Measurements from ENCODE around the gene SPA17. TPM values are rescaled to one million over a fixed set of nuclear protein-coding genes. Genes with fewer than 3 reads are reported as not detected.

Gene SPA17
- total RNA-seq, 2 donors from 2014 or later, result 4.7 to 5.9 TPM

GRCh38 chr11:124657904-124658303 lies 15.8 kb upstream of the SPA17 start:
- no peak overlapping the region for H3K27ac ChIP-seq
- H3K4me3 ChIP-seq, result no peak overlapping the region
- no peaks in the 10 kb centered on the region for H3K9me3 ChIP-seq
- H3K36me3 ChIP-seq, result peaks cover 11% of the 10 kb centered on the region
- no peak for DNase-seq (ENCODE audit: low spot score)
- no peaks in the 10 kb centered on the region for H3K4me1 ChIP-seq
- TF ChIP-seq, protein P1, sequence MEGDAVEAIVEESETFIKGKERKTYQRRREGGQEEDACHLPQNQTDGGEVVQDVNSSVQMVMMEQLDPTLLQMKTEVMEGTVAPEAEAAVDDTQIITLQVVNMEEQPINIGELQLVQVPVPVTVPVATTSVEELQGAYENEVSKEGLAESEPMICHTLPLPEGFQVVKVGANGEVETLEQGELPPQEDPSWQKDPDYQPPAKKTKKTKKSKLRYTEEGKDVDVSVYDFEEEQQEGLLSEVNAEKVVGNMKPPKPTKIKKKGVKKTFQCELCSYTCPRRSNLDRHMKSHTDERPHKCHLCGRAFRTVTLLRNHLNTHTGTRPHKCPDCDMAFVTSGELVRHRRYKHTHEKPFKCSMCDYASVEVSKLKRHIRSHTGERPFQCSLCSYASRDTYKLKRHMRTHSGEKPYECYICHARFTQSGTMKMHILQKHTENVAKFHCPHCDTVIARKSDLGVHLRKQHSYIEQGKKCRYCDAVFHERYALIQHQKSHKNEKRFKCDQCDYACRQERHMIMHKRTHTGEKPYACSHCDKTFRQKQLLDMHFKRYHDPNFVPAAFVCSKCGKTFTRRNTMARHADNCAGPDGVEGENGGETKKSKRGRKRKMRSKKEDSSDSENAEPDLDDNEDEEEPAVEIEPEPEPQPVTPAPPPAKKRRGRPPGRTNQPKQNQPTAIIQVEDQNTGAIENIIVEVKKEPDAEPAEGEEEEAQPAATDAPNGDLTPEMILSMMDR (IDR thresholded peaks at IDR 0.05), result no peak
- H3K27me3 ChIP-seq, result no peaks in the 10 kb centered on the region

DNA sequence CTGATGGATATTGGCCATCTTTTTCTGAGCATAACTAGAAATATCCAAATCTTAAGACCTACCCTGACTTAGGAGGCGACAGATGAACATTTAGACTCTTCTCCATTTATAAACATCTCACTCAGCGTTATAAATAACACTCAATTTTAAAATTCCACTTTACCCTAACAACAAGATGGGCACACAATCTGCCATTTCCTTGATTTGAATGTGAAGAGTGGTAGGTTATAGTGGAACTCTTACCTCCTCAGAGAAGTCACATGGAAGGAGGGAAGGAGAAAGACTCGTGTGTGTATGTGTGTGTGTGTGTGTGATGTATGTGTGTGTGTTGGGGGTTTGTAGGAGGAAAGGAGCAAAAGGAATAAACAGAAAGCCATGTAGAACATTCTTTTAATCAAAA lies 15.2 kb upstream of the SPA17 start:
- no peak for DNase-seq (ENCODE audit: low spot score)
- Histone ChIP-seq H3K36me3 (peaks cover 11% of the 10 kb centered on the region), H3K27ac (no peak overlapping the region), H3K9me3 (no peaks in the 10 kb centered on the region), H3K27me3 (no peaks in the 10 kb centered on the region), H3K4me1 (no peaks in the 10 kb centered on the region), H3K4me3 (no peak overlapping the region)
- TF ChIP-seq, protein P1 (IDR thresholded peaks at IDR 0.05), result no peak

GRCh38 chr11:124658986-124659385 lies 14.7 kb upstream of the SPA17 start:
- Histone ChIP-seq H3K9me3 (no peaks in the 10 kb centered on the region), H3K4me1 (no peaks in the 10 kb centered on the region), H3K36me3 (peaks cover 11% of the 10 kb centered on the region), H3K27me3 (no peaks in the 10 kb centered on the region), H3K27ac (no peak overlapping the region), H3K4me3 (no peak overlapping the region)
- no peak for DNase-seq (ENCODE audit: low spot score)
- TF ChIP-seq, protein P1 (IDR thresholded peaks at IDR 0.05), result no peak

DNA sequence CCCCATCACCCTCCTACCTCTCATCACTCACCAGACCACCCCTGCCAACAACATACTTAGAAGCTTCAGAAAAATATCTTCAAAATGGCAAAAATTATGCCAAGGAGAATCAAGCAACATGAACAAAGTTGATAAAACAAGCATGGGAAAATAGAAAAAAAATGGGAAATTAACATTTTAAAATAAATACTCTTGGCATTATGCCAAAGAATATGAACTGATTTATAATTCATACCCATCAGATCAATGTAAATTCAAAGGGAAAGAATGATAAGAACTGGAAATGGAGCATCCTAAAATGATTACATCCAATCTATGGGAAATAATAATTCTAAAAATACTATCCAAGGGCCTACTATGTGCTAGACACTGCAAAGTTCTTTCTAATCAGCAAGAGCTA lies 12.2 kb upstream of the SPA17 start:
- Histone ChIP-seq H3K36me3 (peaks cover 19% of the 10 kb centered on the region), H3K9me3 (no peaks in the 10 kb centered on the region), H3K27ac (no peak overlapping the region), H3K4me1 (no peaks in the 10 kb centered on the region), H3K4me3 (no peak overlapping the region), H3K27me3 (no peaks in the 10 kb centered on the region)
- DNase-seq (ENCODE audit: low spot score), result no peak
- TF ChIP-seq, protein P1 (IDR thresholded peaks at IDR 0.05), result no peak

DNA sequence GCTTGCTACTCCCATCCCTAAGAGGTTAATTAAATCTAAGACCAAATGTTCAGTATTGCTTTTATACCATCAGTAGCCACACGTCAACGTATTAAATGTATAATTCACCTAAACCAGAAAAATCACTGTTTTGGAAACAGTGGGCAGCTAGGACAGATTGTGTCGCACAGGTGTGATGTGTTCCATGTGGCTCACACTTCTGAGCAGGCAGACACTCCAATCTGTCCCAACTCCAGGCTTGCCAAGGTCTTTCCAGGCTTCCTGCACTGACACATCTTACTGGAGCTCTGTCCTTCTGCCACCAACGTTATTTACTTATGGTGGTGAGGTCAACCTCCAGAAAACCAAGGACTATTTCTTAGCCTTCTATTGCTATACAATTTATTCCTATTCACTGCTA lies 11.6 kb upstream of the SPA17 start:
- Histone ChIP-seq H3K27me3 (no peaks in the 10 kb centered on the region), H3K4me1 (no peaks in the 10 kb centered on the region), H3K27ac (no peak overlapping the region), H3K4me3 (no peak overlapping the region), H3K36me3 (peaks cover 19% of the 10 kb centered on the region), H3K9me3 (no peaks in the 10 kb centered on the region)
- DNase-seq (ENCODE audit: low spot score), result no peak
- TF ChIP-seq, protein P1 (IDR thresholded peaks at IDR 0.05), result no peak

- no peaks in the 10 kb centered on the region for H3K4me1 ChIP-seq
- H3K27ac ChIP-seq, result no peak overlapping the region
- no peaks in the 10 kb centered on the region for H3K27me3 ChIP-seq
- H3K9me3 ChIP-seq, result no peaks in the 10 kb centered on the region
- DNase-seq (ENCODE audit: low spot score), result no peak
- no peak overlapping the region for H3K4me3 ChIP-seq
- peaks cover 8% of the 10 kb centered on the region for H3K36me3 ChIP-seq
- TF ChIP-seq, protein P1 (IDR thresholded peaks at IDR 0.05), result no peak
These were observed 9.8 kb upstream of the SPA17 start for GRCh38 chr11:124663861-124664260.
